HG02642 (cell line): ENCODE results near the gene ZNHIT6.
"Not testable (repeated sequence)": the region's sequence is repeated elsewhere in the genome, so short reads cannot be mapped to it uniquely, and the experiment has no call there.

ENCODE experiments used
- ATAC-seq: cut with Tn5 transposase; IDR thresholded peaks from one replicate; pipeline ENCODE4 v1.9.1; 2021; ENCODE audit warnings: mild to moderate bottlenecking; ENCODE audit not compliant: unreplicated experiment, poor library complexity

ZNHIT6 gene, protein sequence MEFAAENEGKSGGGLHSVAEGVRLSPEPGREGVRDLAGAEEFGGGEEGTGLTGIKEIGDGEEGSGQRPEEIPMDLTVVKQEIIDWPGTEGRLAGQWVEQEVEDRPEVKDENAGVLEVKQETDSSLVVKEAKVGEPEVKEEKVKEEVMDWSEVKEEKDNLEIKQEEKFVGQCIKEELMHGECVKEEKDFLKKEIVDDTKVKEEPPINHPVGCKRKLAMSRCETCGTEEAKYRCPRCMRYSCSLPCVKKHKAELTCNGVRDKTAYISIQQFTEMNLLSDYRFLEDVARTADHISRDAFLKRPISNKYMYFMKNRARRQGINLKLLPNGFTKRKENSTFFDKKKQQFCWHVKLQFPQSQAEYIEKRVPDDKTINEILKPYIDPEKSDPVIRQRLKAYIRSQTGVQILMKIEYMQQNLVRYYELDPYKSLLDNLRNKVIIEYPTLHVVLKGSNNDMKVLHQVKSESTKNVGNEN

DNA sequence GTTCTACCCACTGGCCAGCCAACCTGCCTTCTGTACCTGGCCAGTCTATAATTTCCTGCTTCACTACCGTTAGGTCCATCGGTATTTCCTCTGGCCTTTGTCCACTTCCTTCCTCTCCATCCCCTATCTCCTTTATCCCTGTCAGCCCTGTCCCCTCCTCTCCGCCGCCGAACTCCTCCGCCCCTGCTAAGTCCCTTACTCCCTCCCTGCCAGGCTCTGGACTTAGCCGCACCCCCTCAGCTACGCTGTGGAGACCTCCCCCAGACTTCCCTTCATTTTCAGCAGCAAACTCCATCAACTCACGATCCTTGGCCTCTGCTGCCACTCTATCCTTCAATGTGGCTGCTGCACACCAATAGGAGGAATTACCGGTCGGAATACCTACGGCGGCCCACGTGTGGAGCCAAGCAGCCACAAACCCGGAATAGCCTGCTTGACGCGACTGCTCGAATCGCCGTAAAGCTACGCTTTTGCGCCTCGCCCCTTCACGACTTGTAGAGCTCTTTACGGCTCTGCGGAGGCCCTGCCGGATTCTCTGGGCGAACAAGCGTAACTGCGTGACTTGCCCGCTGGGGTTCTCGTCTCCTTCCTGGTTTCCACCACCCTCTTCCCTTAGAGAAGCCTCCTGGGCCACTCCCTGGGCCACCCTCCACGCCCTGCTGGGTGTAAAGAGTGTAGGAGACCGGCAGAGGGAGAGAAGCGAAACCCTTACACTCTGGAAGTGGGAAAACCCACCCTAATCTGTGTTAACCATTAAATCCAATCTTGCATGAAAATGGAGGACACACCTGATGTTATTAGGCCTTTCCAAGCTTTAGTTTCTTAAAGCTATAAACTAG, at the start of gene ZNHIT6:
TSS of gene ZNHIT6 (minus strand) at position 444 of the 839 bp plus-strand sequence. CDS start at position 295, 149 bp downstream.
- peak; percentile 90 for ATAC-seq

DNA sequence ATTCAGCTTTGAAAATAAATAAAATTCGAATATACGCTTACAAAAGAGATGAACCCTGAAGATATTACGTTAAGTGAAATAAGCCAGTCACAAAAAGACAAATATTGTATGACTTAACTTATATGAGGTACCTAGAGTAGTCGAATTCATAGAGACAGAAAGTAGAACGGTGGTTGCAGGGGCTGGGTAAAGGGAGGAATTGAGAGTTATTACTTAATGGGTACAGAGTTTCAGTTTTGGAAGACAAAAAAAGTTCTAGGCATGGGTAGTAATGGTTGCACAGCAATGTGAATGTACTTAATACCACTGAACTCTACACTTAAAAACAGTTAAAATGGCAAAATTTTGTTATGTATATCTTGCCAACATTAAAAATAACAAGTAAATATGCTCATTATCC, 48.6 kb upstream of the ZNHIT6 start:
- no peak for ATAC-seq

DNA sequence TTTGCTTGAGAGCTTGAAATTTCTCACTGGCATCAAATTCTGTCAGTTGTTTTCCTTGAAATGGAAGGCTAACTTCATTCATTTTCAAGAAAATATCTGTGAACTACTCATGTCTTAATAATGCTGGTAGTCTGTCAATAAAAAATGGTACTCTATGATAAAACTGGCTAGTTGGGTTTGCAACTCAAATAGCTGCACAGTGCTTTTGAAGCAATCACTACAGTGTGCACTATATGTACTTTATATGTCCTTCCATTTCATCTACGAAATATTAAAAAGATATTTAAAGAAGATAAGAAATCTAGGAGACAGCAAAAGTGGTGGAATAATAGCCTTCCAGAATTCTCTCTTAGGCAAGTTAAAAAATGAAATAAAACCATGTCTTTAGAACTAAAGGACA, 39.9 kb upstream of the ZNHIT6 start:
- ATAC-seq: no peak

DNA sequence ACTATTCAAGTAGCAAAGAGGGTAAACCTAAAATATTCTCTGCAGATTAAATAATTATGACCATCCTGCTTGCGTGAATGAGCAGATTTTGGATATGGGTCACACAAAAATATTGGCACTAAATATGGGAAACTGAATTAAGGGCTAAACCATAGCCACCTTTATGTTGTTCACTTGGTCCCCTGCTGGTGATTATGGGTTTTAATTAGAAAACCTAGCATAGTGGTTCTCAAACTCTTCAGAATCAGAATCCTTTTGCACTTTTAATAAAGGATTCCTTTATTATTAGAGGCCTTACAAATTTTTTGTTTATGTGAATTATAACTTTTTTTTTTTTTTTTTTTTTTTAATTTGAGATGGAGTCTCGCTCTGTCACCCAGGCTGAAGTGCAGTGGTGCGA, 38.5 kb upstream of the ZNHIT6 start:
- no peak for ATAC-seq

DNA sequence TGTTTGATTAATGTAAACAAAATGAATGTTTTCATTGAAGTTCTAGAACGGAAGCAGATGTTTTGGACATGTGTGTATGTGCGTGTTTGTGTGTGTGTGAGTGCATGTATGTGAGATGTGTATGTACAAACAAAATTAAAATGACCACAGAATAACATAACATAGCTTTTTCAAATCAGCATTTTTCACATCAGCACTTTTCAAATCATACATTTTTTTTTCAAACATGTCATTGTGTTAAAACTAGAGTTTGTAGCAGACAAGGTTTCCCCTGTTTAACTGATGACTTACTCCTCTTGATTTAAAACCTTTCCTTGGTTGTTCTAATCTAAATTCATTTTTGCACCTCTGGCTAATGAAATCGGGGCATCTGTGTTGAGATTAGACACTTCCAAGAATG, 35.6 kb upstream of the ZNHIT6 start:
- no peak for ATAC-seq

DNA sequence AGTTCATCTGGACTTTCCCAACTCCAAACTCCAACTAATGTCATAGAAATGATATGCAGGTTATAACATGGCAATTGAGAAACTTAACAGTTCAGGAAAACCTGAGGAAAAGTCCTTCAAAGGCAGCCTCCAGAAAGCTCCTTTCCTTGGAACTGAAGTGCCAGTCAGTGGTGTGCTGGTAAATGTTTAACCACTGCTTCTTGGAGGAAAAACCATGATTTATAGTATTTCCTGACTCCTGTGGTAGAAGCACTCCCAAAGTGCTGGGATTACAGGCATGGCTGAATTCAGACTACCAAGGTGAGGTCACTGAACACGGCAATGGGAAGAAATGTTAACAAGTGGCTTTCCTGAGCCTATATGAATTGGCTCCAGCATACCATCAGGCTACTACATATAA, 26.7 kb upstream of the ZNHIT6 start:
- ATAC-seq: no peak

DNA sequence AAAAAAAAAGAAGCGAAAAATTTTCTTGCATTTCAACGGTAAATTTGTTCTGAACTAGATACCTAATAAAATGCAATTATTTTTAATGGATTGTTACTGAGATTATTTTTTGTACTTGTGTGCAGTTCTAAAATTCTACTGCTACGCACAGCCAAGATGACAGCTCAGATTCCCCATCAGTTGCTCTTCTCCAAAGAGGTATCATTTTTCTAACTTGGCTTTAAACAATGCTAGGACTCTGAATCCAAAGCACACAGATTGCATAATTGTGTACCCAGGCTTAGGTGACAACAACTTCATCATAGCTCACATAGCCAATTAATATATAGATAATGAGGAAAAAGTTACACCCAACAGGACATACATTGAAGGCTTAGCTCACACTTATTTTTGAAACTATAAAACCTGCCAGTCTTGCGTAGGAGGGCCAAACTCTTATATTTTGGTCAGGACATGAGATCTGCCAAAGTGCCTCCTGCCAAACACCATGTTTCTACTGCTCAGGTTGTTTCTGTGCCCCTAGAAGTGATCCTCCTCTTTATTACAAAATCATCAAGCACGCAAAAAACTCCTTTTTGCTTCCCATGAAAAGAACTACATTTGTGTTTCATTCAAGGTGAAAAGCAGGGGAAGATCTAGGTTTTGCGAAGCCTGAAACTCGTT, 10.6 kb upstream of the ZNHIT6 start:
- no peak for ATAC-seq

DNA sequence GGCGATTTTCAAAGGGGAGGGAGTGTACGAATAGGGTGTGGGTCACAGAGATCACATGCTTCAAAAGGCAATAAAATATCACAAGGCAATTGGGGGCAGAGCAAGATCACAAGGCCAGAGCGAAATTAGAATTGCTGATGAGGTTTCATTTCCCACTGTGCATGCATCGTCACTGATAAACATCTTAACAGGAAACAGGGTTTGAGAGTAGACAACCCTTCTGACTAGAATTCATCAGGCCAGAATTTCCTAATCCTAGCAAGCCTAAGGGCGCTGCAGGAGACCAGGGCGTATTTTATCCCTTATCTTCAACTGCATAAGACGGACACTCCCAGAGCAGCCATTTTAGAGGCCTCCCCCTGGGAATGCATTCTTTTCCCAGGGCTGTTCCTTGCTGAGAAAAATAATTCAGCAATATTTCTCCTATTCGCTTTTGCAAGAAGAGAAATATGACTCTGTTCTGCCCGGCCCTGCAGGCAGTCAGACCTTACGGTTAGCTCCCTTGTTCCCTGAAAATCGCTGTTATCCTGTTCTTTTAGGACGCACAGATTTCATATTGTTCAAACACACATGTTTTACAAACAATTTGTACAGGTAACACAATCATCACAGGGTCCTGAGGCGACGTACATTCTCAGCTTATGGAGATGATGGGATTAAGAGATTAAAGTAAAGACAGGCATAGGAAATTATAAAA, 6.3 kb upstream of the ZNHIT6 start:
- ATAC-seq: not testable (repeated sequence)

DNA sequence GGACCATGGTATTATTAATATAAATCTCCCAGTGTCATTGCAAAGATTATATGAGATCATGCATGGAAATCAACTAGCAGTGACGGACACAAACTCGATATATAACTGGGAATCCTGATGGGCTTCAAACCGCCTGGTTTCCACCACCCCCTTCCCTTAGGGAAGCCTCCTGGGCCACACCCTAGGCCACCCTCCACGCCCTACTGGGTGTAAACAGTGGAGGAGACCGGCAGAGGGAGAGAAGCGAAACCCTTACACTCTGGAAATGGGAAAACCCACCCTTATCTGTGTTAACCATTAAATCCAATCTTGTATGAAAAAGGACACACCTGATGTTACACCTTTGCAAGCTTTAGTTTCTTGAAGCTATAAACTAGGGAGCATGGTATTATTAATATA, 595 bp upstream of the ZNHIT6 start:
- no peak for ATAC-seq

DNA sequence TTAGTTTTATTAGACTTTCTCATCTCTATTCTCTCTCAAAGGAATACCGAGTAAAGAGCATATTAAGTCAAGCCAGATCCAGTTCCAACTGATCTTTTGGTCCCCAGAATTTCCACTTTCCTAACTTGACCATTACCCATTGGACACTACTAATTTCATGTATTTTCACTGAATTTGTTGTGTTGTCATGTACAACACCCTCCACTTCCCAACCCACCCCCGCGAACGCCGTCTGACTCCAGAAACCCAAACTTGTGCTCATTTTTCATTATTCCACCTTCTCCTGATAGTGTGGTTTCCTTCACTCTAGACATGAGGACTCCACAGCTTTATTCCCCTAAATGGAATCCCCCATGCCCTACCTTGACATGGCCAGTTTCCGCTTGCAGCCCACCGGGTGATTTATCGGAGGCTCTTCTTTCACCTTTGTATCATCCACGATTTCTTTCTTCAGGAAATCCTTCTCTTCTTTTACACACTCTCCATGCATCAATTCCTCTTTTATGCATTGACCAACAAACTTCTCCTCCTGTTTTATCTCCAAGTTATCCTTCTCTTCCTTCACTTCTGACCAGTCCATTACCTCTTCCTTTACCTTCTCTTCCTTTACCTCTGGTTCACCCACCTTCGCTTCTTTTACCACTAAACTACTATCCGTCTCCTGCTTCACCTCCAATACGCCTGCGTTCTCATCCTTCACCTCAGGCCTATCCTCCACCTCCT, 805 bp downstream of the ZNHIT6 start:
- no peak for ATAC-seq

DNA sequence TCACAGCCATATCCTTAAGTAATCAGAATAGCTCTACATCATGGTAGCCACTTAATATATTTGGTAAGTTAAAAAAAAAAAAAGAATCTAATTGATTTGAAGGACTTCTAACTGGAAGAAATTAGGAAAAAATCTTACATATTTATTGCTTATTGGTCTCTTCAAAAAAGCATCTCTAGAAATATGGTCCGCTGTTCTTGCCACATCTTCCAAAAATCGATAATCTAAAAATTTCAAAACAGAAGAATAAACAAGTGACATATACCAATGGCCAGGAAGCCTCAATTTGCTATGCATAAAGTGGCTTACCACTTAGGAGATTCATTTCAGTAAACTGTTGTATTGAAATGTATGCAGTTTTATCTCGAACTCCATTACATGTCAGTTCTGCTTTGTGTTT, 2.3 kb downstream of the ZNHIT6 start:
- no peak for ATAC-seq

DNA sequence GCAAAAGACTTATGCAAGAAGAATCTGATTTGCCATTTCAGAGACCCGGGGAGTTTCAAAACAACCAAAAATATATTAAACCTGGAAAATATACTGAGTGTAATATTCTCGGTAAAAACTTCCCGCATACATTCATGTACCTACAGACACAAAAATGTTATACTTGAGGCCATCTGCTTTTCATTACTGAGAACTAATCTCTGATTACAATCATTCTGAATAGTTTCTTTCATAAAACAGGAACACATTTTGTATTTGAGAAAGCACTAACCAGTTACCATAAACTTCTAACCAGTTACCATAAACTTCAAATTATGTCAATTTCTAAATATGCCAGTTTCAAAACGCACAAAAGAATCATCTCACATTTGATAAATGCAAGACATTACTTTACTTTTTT, 7.8 kb downstream of the ZNHIT6 start:
- ATAC-seq: no peak

DNA sequence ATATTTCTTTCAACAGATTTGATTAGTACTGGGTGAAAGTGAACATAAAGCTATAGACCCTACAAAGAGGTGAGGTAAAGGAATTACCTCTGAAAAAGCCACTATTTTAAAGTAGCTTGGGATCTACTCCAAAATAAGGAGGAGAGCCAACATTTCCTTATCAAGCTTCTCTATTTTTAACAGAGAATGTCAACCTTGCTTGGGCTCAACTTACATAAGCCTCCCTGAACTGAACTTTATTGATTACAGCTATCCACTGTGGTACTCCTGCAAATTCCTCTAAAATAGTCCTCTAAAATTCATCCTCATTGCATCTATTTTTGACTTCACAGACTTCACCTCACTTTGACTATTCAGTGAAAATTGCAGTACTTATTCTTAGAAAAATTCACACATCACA, 10.3 kb downstream of the ZNHIT6 start:
- no peak for ATAC-seq

DNA sequence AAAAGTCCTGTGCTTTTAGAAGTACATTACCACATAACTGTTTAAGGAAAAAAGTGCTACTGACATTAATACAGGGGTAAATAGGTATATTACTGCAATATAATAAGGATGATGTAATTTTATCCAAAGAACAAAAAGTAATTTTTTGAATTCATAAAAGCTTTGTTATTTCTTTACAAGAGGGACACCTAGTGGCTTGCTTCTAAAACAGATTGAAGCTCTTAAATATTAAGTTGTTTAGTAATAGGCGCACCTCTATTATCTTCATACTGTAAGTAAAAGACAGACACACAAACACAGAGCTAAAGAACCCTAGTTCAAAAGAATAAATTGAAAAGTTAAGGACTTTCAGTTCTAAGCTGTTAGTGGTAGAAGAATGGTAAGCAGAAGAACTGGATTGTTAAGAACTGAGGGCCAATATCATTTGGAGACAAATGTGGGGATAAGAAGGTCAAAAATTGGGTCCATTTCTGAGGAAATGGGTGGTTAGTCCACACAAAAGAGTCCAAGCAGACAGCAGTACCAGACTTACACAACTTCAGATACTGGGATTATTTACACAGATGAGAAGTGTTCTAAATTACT, 15.4 kb downstream of the ZNHIT6 start:
- ATAC-seq: no peak

DNA sequence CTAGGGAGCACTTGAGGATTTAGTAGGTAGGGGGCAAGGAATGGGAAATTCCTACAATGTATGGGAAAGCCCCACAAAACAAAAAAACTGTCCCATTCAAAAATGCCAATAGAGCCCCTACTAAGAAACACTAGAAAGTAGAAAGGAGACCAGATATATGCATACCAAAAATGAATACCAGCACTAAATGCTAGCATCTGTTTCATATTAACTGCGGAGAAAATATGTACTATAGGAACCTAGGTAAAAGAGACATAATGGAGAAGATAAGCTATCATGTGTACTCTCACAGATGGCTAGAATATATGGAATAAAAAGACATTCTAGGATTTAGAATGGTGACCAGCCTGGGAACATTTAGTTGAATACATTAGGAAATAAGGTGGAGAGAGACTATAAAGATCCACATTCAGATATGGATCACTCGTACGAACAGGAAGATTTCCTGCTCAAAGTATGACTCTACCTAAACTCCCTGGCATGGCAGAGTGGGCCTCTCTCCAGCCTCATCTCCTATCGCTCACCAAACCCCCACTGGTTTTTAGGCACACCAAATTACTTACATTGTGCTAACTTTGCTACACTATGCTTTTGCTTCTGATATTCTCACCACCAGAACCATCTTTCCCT, 18.3 kb downstream of the ZNHIT6 start:
- ATAC-seq: no peak

DNA sequence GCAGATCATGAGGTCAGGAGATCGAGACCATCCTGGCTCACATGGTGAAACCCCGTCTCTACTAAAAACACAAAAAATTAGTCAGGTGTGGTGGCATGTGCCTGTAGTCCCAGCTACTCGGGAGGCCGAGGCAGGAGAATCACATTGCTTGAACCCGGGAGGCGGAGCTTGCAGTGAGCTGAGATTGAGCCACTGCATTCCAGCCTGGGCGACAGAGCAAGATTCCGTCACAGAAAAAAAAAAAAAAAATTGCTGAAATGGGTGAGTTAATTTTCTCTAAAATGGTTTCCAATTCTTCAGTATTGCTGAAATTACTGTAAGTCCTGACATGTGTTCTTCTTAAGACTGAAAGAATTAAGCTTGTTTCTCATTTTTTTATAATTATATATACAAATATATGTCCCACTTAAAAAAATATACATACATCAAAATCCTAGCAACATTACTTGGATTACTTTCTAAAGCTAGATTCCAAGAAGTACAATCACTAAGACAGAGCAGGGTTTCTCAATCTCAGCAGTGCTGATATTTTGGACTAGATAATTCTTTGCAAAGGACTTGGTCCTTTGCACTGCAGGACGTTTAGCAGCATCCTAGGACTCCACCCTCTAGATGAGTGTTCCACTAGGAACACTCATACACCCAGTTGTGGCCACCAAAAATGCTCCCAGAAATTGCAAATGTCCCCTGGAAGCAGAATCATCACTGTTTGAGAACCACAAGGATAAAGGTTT, 24.8 kb downstream of the ZNHIT6 start:
- no peak for ATAC-seq

DNA sequence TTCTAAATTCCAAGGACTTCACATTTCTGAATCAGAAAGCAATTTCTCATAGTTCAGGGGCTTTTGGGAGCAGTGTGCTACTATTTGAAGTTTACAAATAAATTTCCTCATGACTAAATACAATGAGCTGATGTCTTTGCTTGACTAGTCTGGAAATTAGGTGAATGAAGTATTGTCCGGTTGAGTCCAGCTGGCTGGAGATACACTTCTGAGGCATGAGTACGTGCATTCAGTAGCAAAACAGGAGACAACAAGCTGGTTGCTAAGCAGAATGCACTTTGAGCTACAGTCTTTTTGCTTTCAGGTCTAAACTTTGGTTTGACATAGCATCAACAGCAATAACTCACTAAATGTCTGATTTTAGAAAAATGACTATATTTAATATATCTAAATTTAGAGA, 27.1 kb downstream of the ZNHIT6 start:
- ATAC-seq: no peak

DNA sequence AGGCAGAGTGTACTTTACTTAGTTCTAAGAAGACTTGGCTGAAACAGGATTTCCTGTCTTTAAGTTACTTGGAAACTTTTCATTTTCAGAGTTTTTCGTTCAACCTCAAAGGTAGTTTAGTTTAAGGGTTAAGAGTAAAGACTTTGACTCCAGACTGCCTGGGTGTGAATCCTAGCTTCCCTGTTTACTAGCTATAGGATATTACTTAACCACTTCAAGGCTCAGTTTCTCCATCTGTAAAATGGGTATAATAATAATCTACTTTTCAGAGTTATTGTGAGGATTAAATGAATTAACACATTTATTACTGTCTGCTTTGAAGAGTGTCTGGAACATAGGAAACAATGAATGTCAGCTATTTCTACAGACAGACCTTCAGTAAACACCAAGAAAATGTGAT, 30.0 kb downstream of the ZNHIT6 start:
- ATAC-seq: no peak
